HFF-Myc (cell line): ENCODE results near the gene DGCR8.

Experiments
- DNase-seq: peaks from one replicate; pipeline ENCODE4 v3.0.0-alpha.2; 2011; ENCODE audit warnings: low read depth; ENCODE audit errors: extremely low read depth
- H3K4me3 ChIP-seq: replicated peaks from 2 replicates; pipeline ENCODE4 v1.5.1; 2011; ENCODE audit warnings: low read depth, mild to moderate bottlenecking, control low read depth, low read length
- CTCF ChIP-seq: IDR thresholded peaks from 2 replicates; pipeline ENCODE4 v1.5.1; 2012; ENCODE audit warnings: mild to moderate bottlenecking, low read depth, low read length, control low read depth; ENCODE audit errors: missing control alignments

The DGCR8 gene

GRCh38 chr22:20141186-20142077 is 61.4 kb downstream of the DGCR8 start:
- H3K4me3 ChIP-seq, result no peak overlapping the region
- no peak for TF ChIP-seq CTCF
- no peak for DNase-seq

DNA sequence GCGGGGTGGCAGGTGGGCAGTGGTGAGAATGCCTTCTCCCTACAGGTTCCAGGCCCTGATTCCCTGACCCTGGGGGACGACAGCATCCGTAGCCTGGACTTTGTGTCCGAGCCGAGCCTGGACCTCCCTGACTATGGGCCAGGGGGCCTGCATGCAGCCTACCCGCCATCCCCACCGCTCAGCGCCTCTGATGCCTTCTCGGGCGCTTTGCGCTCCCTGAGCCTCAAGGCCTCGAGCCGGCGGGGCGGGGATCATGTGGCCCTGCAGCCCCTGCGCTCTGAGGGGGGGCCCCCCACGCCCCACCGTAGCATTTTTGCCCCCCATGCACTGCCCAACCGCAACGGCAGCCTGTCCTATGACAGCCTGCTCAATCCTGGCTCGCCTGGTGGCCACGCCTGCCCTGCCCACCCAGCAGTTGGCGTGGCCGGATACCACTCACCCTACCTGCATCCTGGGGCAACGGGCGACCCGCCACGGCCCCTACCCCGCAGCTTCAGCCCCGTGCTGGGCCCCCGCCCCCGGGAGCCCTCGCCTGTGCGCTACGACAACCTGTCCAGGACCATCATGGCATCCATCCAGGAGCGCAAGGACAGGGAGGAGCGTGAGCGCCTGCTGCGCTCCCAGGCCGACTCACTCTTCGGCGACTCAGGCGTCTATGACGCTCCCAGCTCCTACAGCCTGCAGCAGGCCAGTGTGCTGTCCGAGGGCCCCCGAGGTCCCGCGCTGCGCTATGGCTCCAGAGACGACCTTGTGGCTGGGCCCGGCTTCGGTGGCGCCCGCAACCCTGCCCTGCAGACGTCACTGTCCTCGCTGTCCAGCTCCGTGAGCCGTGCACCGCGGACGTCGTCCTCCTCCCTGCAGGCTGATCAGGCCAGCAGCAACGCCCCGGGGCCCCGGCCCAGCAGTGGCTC is 62.9 kb downstream of the DGCR8 start:
- H3K4me3 ChIP-seq, result no peak overlapping the region
- no peak for TF ChIP-seq CTCF
- no peak for DNase-seq

GRCh38 chr22:20143883-20144665 is 64.0 kb downstream of the DGCR8 start:
- DNase-seq, result no peak
- no peak for TF ChIP-seq CTCF
- H3K4me3 ChIP-seq, result no peak overlapping the region

- DNase-seq, result no peak
Observed at GRCh38 chr22:20145206-20145831, 65.3 kb downstream of the DGCR8 start.

GRCh38 chr22:20145832-20146223 is 65.8 kb downstream of the DGCR8 start:
- no peak overlapping the region for H3K4me3 ChIP-seq
- no peak for DNase-seq
- TF ChIP-seq CTCF, result no peak

More at GRCh38 chr22:20145206-20145831, 65.3 kb downstream of the DGCR8 start:
- H3K4me3 ChIP-seq, result no peak overlapping the region
- no peak for TF ChIP-seq CTCF

GRCh38 chr22:20146777-20147176 is 66.7 kb downstream of the DGCR8 start:
- no peak for TF ChIP-seq CTCF
- no peak overlapping the region for H3K4me3 ChIP-seq
- no peak for DNase-seq
